AG09309 (cell line): ENCODE measurements around the gene CLDN10.
"Not testable (repeated sequence)": the region's sequence is repeated elsewhere in the genome, so short reads cannot be mapped to it uniquely, and the experiment has no call there.

Source experiments
- DNase-seq: peaks from one replicate; pipeline ENCODE4 v3.0.0-alpha.2; 2010; ENCODE audit warnings: low read depth
- H3K4me3 ChIP-seq: 2 replicates; pipeline ENCODE4 v1.5.1; 2011; ENCODE audit warnings: mild to moderate bottlenecking, low read depth, low read length, moderate library complexity; ENCODE audit not compliant: control insufficient read depth
- CTCF ChIP-seq: IDR thresholded peaks from 2 replicates; pipeline ENCODE4 v1.5.1; 2011; ENCODE audit warnings: mild to moderate bottlenecking, low read depth, low read length, inconsistent platforms; ENCODE audit not compliant: insufficient read depth, control insufficient read depth; ENCODE audit errors: missing control alignments

CLDN10 gene

GRCh38 chr13:95509521-95510310, 42.8 kb upstream of the CLDN10 start:
- no peak overlapping the region for H3K4me3 ChIP-seq
- no peak for TF ChIP-seq CTCF
- DNase-seq: no peak

- TF ChIP-seq CTCF: no peak
- DNase-seq: no peak
- H3K4me3 ChIP-seq: no peak overlapping the region
Measured at GRCh38 chr13:95510950-95511349, 41.6 kb upstream of the CLDN10 start.

- no peak overlapping the region for H3K4me3 ChIP-seq
- no peak for TF ChIP-seq CTCF
- DNase-seq: no peak
Measured at GRCh38 chr13:95512424-95512823, 40.1 kb upstream of the CLDN10 start.

GRCh38 chr13:95512957-95513356, 39.6 kb upstream of the CLDN10 start:
- no peak for TF ChIP-seq CTCF
- no peak overlapping the region for H3K4me3 ChIP-seq
- no peak for DNase-seq

- not testable (repeated sequence) for DNase-seq, H3K4me3 ChIP-seq
Measured at GRCh38 chr13:95515606-95516005, 36.9 kb upstream of the CLDN10 start.

DNA sequence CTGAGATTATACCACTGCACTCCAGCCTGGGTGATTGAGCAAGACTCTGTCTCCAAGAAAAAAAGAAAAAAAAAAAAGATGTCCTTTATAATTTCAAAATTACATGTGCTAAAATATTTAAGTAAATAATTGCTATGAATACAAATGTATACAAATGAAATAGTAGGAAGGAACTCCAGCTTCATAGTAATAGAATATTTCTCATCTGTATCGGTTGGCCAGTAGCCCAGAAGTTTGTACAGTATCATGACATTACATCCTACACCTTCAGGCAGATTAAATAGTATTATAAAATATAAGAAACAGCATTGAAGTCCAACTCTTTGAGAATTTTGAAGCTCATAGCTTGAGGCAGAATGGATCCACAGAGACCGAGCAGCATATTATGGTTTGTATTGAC, 36.5 kb upstream of the CLDN10 start:
- no peak for DNase-seq
- H3K4me3 ChIP-seq: no peak overlapping the region
- no peak for TF ChIP-seq CTCF

- DNase-seq: no peak
- TF ChIP-seq CTCF: no peak
- no peak overlapping the region for H3K4me3 ChIP-seq
Measured at GRCh38 chr13:95516492-95516891, 36.0 kb upstream of the CLDN10 start.
